ENCODE data around the gene PDGFB. TPM values are rescaled to one million over a fixed set of nuclear protein-coding genes. Genes with fewer than 3 reads are reported as not detected.
A peak's percentile ranks its signal among the peaks of the same experiment; 100 is the strongest.

PDGFB gene
- total RNA-seq, 4 donors from 2014 or later, result 6.0 to 20.0 (median 8.9) TPM

DNA sequence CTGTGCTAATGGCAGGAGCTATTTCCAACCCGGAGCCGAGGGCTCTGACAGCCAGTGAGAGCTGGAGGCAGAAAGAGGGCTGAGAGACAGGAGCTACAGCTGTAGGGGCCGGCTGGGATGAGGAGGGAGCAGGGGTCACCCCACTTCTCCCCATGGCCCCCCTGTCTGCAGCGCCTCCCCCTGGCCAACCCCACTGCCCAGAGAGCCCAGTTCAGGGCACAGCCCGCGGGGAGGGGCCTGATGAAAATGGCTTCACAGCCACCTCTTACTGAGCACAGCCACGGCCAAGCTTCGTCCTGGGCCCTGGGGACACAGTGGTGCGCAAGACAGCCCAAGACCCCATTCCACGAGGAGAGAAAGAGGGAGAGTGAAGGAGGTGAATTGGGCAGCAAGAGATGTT, 46.7 kb upstream of the PDGFB start:
- H3K9me3 ChIP-seq, result no peaks in the 10 kb centered on the region
- DNase-seq (no peak), ATAC-seq (no peak)
- H3K4me3 ChIP-seq, result no peak overlapping the region
- in situ Hi-C loops (cut with MboI; ENCODE audit: low sequenced_read_pairs in 4 of 4), result no loop called here
- H3K27ac ChIP-seq, result peak overlapping the region; percentile 77 to 83 (median 80)
- no peaks in the 10 kb centered on the region for H3K36me3 ChIP-seq
- peaks cover 28 to 29% of the 10 kb centered on the region in 2 donors for H3K4me1 ChIP-seq
- intact Hi-C loops (cut with DNase I; ENCODE audit: low total_unique reads), result no loop called here
- TF ChIP-seq, protein P1, sequence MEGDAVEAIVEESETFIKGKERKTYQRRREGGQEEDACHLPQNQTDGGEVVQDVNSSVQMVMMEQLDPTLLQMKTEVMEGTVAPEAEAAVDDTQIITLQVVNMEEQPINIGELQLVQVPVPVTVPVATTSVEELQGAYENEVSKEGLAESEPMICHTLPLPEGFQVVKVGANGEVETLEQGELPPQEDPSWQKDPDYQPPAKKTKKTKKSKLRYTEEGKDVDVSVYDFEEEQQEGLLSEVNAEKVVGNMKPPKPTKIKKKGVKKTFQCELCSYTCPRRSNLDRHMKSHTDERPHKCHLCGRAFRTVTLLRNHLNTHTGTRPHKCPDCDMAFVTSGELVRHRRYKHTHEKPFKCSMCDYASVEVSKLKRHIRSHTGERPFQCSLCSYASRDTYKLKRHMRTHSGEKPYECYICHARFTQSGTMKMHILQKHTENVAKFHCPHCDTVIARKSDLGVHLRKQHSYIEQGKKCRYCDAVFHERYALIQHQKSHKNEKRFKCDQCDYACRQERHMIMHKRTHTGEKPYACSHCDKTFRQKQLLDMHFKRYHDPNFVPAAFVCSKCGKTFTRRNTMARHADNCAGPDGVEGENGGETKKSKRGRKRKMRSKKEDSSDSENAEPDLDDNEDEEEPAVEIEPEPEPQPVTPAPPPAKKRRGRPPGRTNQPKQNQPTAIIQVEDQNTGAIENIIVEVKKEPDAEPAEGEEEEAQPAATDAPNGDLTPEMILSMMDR (IDR thresholded peaks at IDR 0.05 in 4 of 5, conservative IDR thresholded peaks at IDR 0.05 in 1 of 5), result no peak
- no peak for TF ChIP-seq POLR2A (IDR thresholded peaks at IDR 0.05)
- H3K27me3 ChIP-seq, result no peaks in the 10 kb centered on the region

DNA sequence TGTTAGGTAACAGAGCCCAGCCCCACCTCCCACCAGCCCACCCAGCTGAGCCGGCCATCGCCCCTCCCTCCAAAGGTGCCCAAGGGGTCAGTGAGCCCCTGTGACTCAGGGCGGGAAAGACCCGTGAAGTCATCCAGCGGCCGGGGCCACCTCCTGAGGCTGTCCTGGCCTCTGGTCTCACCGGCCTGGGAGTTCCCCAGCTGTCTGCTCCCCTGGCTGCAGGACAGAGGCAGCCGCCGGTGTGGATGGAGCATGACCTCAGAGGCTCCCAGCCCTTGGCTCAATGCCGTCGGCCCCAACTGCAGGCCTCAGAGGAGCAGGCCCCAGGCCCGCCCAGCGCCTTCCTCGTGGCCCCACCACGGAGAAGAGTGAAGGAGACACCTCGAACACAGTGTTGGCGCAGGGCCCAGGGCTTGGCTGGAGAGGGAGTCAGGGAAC, 46.0 kb upstream of the PDGFB start:
- Histone ChIP-seq H3K9me3 (no peaks in the 10 kb centered on the region), H3K27me3 (no peaks in the 10 kb centered on the region), H3K27ac (peak overlapping the region; percentile 77 to 83 (median 80)), H3K36me3 (no peaks in the 10 kb centered on the region), H3K4me3 (no peak overlapping the region), H3K4me1 (peaks cover 26 to 29% of the 10 kb centered on the region in 2 donors)
- intact Hi-C loops (cut with DNase I; ENCODE audit: low total_unique reads), result no loop called here
- DNase-seq (peak; percentile 60 to 89), ATAC-seq (peak; percentile 71 to 86)
- in situ Hi-C loops (cut with MboI; ENCODE audit: low sequenced_read_pairs in 4 of 4), result no loop called here
- no peak for TF ChIP-seq POLR2A (IDR thresholded peaks at IDR 0.05)
- TF ChIP-seq, protein P1 (IDR thresholded peaks at IDR 0.05 in 4 of 5, conservative IDR thresholded peaks at IDR 0.05 in 1 of 5), result no peak

DNA sequence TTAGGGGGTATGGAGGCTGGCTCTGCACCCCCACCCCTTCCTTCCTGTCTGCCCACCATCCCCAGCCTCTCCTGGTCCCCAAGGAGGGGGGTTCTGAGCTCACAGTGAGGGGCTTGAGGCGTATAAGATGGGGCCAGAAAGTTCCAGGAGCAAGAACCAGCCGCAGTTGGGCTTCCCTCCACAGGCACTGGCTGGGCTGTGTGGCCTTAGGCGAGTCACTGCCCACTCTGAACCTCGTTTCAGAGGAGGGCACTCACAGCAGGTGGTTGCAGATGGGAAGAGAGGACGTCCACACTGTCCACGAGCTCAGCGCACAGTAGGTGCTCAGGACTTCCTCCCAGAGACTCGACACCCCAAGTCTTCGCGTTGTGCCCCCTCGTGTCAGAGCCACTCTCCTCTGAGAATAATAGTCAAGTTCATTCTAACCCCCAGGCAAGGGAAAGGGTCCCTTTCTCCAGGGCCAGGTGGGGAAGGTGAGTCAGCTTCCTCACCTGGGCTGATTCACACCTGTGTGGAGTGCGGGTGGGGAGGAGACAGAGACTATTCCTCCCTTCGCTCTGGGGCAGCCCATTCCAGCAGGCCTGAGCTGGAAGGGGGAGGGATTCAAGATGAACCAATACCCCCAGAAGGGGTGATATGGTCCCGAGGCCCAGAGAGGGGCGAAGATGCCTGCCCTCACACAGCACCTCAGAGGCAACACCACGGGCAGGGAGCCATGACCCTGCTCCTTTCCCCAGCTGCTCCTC, 45.4 kb upstream of the PDGFB start:
- Histone ChIP-seq H3K27me3 (no peaks in the 10 kb centered on the region), H3K4me3 (no peak overlapping the region), H3K9me3 (no peaks in the 10 kb centered on the region), H3K4me1 (peaks cover 26 to 29% of the 10 kb centered on the region in 2 donors), H3K36me3 (no peaks in the 10 kb centered on the region), H3K27ac (peak overlapping the region; percentile 77 to 83 (median 80))
- DNase-seq, result no peak
- TF ChIP-seq, protein P1 (IDR thresholded peaks at IDR 0.05 in 4 of 5, conservative IDR thresholded peaks at IDR 0.05 in 1 of 5), result no peak
- TF ChIP-seq POLR2A (IDR thresholded peaks at IDR 0.05), result no peak
- intact Hi-C loops (cut with DNase I; ENCODE audit: low total_unique reads) (no loop called here), in situ Hi-C loops (cut with MboI; ENCODE audit: low sequenced_read_pairs in 4 of 4) (no loop called here)
- ATAC-seq, result peak in 1 of 2 donors; percentile 25

DNA sequence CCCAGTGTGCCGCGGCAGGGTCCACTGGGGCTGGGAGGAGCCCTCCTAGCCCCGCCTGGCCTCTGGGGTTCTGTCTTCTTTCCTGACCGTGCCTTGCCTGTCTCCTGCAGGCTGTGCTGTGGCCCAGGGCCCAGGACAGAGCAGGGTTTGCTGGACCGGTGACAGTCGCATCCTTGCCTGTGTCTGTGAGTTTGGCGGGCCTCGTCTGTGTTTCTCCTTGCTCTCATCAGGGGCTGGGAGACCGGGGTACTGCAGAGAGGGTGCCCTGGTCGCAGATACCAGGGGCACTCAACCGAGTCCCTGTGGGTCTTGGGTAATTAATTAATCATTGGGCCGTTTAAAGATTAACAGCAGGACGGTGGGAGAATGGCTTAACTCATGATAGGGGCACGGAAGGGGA, 44.8 kb upstream of the PDGFB start:
- in situ Hi-C loops (cut with MboI; ENCODE audit: low sequenced_read_pairs in 4 of 4), result no loop called here
- DNase-seq, result no peak
- Histone ChIP-seq H3K4me1 (peaks cover 26 to 29% of the 10 kb centered on the region in 2 donors), H3K27me3 (no peaks in the 10 kb centered on the region), H3K36me3 (no peaks in the 10 kb centered on the region), H3K9me3 (no peaks in the 10 kb centered on the region), H3K27ac (peak overlapping the region in 1 of 4 donors; percentile 78), H3K4me3 (no peak overlapping the region)
- intact Hi-C loops (cut with DNase I; ENCODE audit: low total_unique reads), result no loop called here
- no peak for TF ChIP-seq POLR2A (IDR thresholded peaks at IDR 0.05)
- TF ChIP-seq, protein P1 (IDR thresholded peaks at IDR 0.05 in 4 of 5, conservative IDR thresholded peaks at IDR 0.05 in 1 of 5), result no peak
- ATAC-seq, result no peak
